Iris pigment epithelial cell (primary cell): ENCODE data around the gene GASK1A.
"Not testable (repeated sequence)": the region's sequence is repeated elsewhere in the genome, so short reads cannot be mapped to it uniquely, and the experiment has no call there.

Experiments used
- DNase-seq: peaks from one replicate; pipeline ENCODE4 v3.0.0-alpha.2; 2011; ENCODE audit warnings: low read depth

Gene GASK1A

DNA sequence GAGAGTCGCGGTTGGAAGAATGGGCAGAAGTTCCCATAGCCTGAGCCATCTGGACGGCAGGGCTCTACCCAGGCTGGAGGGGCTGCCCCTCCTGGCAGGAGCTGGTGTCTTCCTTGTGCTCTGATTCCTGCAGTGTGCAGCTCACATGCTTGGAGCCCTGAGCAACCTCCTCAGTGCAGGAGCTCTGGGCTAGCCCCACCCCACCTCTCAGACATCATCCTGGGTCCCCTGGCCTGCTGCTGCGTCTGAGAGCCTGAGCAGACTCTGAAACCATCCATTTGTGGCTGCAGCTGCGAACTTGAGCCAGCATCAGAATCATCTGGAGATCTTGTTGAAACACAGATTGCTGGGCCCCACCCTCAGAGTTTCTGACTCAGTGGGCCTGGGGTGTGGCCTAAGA, 84.0 kb downstream of the GASK1A start:
- DNase-seq: no peak

DNA sequence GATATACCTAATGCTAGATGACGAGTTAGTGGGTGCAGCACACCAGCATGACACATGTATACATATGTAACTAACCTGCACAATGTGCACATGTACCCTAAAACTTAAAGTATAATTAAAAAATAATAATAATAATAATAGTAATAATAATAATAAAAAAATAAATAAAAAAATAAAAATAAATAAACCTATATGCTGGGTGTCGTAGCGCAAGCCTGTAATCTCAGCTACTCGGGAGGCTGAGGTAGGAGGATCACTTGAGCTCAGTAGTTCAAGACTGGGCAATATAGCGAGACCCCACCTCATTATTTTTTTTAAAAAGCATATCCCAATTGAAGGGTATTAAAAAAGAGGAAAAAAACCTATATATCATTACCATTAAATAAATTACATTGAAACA, 91.6 kb downstream of the GASK1A start:
- DNase-seq: not testable (repeated sequence)

DNA sequence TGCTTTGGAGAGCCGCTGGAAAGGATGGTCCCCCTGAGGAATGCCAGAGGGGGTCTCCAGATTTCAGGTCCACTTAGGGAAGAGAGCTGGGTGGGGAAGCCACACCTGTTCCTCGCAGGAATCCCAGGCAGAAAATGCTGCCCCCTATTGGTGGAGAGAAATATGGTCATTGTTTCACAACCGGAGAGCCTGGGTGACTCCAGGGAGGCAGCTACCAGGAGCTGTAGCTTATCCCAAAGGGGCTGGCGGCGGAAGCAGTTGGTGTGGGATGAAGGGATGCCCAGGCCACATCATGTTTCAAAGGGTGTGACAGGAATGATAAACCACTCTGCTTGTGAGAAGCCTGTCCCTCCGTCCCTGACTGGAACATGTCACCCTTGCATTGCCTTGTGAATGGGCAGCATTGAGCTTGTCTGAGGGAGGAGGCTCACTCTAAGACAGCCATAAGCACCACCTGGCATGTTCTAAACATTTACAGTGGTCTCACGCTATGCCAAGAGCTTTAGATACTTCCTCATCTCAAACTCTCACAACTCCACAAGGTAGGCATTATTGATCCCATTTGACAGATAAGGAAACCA, 92.3 kb downstream of the GASK1A start:
- no peak for DNase-seq

DNA sequence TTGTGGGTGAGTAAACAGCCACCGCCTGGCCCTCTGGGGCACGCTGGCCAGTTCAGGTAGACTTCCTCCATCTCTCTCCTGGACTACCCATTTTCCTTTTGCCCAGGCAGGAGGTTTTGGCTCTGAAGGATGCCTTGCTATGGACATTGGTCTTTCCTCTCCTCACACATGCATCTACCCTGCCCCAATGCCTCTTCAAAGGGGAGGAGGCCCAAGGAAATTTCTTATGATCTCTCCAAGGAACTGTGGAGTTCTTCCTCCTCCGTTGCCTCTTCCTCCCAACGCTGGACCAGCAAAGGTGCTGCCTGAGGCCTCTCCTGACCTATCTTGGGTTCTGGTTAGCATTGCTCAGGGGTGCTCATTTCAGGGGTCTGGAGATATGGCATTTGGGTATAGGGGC, 93.2 kb downstream of the GASK1A start:
- DNase-seq: no peak

DNA sequence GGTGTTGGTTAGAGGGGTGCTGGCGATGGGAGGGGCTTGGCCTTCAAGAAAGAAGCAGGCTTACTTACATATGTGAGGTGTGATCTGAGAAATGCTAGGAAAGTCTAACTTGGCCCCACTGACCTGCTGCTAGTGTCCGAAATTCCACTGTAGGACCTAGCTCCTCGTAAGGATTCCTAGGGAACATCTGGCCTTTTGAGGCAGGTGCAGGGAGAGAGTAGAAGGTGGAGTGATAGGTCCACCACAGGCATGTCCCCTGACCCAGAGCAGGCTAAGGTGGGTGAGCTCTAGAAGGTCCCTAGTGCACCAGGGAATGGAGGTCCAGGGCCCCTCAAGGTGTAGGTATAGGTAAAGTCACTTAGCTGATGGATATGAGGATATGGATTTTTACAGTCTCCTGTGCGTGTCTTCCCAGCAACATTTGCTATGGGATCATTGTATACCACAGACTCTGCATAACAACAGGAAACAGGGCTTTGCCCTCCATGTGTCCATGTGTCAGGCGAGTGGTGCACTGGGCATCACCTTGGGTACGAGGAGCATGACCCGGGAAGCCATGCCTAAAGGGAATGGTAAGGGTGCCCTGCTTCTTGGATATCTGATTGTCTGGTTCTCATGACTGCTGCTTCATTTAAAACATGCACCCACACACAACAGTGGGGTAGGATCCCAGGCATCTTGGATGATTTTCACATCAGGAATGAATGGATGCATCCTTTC, 94.2 kb downstream of the GASK1A start:
- no peak for DNase-seq

DNA sequence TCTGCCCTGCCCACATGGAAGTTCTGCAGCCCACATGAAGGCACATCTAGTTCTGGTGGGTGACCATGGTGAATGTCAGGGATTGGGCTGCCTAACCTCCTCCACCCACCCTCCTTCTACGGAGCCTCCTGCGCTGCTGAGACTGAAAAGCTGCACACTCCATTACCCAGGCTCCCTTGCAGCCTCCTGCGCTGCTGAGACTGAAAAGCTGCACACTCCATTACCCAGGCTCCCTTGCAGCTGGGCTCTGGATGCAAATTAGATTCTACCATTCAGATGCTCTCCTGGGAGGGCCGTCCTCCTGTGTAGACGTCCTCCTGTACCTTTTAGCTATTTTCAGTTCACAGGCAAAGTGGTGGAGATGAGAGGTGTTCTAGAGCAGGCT, 94.7 kb downstream of the GASK1A start:
- no peak for DNase-seq

DNA sequence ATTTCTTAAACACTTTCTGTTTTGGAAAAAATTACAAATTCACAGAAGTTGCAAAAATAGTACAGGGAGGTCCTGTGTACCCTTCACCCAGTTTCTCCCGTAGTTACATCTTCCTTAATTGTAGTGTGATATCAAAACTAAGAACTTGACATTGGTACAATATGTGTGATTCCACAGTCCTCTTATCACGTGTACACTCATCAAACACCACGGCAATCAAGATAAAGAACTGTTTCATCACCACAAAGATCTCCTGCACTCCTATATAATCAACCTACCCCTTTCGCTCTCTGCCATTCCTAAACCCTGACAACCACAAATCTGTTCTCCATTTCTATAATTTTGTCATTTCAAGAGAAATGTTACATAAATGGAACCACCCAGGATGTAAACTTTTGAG, 95.4 kb downstream of the GASK1A start:
- DNase-seq: no peak

DNA sequence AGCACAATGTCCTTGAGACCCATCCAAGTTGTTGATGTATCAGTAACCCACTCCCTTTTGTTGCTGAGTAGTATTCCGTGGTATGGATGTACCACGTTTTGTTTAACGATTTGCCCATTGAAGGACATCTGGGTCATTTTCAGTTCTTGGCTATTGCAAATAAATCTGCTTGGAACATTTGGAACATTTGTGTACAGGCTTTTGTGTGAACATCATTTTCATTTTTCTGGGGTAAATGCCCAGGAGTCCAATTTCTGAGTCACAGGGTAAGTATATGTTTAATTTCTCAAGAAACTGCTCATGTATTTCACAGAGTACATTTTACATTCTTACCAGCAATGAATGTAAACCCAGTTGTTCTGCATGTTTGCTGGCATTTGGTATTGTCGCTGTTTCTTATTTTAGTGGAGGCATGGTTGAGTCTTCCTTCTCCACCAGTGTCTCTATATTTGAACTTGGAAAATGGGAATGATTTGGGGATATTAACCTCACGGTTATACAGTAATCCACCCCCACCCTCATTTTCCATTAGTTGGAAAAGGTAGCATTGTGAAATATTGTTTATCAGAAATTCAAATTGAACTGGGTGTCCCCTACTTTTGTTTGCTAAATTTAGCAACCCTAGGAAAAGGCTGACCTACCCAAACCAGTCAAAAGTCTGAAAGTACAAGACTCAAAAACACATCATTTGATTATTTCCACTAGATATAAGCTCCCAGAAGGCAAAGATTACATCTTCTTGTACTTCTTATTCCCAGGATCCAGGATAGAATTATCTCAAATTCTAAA, 96.0 kb downstream of the GASK1A start:
- DNase-seq: no peak

DNA sequence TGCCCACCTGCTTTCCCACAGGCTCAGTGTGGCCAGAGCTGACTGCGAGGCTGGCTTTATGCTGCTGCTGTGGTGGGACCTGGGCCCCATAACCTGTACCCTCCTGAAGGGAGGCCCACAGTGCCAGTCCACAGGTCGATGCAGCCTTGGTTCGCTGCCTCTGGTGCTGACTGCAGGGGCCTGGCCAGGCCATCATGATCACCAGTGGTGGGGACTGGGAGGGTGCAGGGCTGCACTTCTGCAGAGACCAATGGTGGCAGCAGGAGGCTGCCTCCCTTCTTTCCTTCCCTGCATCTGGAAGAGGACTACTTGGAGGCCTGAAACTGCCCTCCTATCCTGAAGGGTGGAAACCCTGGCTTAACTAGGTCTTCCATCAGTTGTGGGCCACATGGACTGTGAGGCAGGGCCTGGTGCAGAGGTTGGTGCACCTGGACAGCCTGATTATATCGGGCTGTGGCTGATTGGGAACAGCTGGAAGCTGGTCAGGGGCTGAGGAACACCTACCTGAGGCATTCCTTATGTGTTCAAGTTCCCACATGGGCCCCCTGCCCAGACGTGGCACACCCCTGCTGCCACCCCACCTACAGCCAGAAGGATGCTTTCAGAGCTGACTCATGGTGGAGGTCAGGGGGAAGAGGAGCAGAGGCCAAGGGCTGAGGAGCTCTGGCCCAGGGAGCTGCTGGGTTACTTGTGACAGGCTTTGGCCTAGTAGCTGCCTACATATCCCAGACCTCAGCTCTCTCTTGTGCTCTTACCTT, 97.0 kb downstream of the GASK1A start:
- no peak for DNase-seq

DNA sequence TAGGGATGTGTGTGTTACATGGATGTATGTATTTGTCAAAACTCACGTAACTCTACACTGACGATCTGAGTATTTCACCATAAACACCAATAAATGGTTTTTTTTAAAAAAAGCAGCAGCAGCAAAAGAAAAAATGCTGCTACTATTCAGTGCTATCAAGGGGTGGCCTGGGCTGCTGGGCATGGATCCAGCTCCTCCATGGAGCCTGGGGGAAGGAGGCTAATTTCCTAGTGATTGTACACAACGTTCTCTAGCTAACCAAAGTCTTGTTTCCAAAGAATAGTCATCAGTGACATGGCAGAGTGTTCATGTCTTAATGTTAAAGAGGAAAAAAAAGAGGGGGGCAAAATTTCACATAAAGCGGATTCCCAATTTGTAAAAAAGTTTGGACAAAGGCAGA, 97.7 kb downstream of the GASK1A start:
- no peak for DNase-seq

DNA sequence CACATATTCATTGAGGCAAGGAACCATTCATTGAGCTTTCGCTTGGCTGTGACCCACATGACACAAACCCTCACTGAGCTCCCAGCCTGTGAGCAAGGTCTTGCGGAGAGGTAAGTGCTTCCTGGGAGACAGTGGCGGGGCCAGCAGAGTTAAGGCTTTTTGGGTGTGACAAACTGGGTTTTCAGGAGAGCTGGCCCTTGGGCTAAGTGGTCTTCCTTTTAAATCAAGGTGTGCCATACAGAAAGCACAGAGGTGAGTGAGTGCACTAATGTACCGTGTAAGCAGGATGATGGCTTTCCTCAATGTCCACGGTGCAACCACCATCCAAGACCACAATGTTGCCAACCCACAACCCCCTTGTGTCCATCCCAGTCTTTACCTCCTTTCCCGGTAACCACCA, 98.2 kb downstream of the GASK1A start:
- no peak for DNase-seq

DNA sequence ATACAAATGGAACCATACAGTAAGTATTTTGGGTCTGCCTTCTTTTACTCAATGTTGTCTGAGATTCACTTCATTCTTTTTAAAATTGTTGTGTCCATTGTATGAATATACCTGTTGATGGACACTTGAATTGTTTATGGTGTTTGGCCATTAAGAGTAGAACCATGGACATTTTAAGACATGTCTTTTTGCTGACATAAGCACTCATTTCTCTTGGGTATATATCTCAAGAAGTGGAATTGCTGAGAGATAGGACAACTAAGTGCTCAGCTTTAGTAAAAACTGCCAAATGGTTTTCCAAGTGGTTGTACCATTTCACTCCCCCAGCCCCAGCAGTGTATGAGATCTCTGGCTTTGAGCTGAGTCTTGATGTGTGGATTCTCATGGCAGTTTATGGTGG, 98.6 kb downstream of the GASK1A start:
- DNase-seq: no peak

DNA sequence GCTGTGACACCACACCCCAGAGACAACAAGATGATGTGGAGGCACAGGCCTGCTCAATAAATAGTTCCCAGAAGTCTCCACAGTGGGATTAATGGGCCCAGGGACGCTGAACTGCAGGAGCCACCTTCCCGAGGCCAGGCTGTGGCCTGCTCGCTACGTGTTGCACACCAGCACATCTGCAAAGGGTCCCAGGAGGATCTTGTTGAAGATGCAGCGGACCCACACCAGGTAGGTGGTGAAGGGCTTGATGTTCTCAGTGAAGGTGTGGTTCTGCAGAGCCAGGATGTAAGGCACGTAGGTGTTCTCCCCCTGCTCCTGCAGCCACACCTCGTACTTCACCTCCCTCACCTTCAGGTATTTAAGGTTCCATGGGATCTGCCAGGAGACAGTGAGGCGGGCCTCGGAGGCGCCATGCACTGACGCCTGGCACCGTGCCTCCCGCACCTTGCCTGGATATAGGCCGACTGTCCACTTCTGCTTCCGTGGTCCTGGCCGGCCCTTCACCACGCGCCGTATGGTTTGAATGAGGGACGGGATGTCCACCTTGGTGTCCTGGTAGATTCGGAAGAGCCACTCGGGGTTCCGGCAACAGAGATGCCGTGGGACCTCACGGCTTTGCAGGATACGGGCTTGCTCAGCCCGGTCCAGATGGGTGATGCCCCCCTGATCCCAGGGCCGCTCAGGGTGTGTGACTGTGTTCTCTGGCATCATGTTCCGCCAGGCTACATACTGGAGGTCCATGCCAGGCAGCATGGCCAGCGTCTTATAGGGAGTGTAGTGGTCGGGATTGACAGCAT, 100.6 kb downstream of the GASK1A start:
- DNase-seq: no peak

DNA sequence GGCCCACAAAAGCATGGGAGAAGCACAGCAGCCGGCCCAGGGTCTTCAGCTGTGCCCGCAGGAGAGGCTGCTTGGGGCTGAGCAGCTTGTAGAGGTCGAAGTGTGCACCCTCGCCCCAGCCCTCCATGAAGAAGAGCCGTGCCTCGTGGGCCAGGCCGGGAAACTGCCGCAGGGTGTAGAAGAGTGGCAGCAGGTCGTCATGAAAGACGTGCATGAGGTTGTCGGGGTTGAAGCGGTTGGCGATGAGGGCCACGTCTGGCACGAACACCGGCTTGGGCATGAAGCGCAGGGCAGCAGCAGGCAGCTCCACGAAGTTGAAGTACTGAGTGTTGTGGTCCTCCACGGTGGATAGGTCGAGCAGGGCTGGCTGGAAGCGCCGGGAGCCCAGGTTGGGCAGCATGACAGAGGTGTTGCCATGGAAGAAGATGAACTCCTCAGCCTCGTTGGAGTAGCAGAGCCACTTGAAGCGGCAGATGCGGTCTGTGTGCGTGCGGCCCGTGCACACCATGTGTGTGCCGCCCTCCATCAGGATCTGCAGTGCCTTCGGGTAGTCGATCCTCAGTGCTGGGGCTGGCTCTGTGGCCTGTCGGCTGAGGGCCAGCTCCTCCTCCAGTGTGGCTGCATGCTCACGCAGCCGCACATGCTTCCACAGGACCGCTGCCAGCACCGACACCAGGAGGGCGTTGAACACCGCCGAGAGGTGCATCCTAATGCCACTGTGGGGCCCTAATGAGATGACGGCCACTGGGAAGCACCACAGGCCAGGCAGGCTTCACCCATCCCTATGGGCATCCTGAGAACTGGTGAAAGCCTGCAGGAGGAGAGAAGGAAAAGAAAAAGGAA, 101.8 kb downstream of the GASK1A start:
- no peak for DNase-seq

DNA sequence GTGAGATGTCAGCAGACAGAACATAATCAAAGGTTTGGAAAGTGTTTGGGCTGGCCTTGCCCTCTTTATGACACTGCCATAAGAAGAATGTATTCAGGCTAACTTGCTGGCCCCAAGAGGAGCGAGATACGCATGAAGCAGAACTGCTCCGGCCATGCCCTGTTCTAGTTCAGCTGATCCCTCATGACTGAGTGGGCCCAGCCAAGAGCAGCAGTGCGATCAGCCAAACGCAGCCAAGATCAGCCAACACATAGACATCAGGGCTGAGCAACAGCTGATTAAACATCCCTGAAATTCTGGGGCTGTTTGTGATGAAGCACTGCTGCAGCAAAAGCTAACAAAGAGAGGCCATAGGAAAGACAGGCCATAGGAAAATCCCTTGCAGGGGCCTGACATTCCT, 102.7 kb downstream of the GASK1A start:
- no peak for DNase-seq

DNA sequence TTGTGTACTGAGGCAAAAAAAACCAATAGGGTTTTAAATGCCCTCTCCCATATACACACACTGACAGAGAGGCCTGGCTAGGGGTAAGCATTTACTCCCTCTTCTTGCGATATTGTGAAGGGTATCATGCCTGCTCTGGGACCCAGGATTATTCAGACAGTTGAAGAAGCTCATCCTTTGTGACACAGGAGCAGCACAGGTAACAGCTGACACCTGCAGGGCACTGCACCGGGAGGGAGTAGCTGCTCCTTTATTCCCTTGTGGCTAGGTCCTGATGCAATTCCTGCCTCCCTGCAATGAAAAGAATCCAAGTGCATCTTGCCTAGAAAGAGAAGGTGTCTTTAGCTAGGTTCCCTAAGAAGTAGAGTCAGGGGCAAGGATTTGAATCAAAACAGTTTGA, 103.3 kb downstream of the GASK1A start:
- DNase-seq: no peak

DNA sequence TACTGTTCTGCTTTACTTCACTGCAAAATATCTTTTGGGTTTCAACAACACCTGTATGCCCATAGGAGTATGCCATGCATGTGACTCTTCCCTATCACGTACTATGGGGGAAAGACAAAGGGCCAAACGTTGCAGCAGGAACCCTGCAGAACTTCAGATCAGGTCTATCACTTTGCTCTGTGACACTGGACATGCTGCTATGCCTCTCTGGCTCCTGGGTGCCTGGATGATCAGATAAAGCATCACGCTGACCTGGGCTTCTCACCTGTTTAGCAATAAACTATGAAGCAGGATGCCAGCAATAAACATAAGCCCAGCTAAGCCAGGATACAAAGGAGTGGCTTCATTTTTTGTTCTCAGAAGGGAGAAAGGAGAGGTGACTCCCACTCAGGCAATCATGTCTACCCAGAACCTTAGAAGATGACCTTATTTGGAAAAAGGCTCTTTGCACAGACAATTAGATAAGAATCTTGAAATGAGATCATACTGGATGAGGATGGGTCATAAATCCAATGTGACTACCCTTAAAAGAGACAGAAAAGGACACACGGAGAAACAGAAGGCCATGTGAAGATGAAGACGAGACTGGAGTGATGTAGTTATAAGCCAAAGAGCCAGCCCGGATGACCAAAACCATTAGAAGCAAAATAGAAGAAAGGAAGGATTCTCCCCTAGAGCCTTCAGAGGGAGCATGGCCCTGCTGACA, 107.5 kb downstream of the GASK1A start:
- no peak for DNase-seq

DNA sequence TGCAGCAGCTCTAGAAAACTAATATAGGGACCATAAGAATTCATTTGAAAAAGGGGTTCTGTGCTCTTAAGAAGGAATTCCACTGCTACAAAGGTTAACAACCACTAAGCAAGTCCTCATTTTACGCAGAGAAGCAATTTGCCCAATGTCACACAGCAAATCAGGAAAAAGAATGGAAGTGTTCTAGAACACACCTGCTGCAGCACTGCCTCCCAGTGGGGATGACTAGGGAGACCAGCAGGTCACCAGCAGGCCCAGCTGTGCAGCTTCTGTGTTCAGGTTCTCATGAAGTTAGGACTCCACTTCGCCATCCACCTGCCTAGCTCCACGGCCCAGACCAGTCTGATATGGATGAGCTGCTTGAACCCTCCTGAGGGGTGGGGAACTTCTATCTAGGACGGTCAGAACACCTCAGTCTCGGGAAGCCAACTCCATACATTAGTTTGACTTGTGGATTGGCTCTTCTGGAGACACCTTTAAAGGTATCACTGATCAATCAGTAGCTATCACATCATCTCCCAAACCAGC, 108.2 kb downstream of the GASK1A start:
- DNase-seq: no peak

DNA sequence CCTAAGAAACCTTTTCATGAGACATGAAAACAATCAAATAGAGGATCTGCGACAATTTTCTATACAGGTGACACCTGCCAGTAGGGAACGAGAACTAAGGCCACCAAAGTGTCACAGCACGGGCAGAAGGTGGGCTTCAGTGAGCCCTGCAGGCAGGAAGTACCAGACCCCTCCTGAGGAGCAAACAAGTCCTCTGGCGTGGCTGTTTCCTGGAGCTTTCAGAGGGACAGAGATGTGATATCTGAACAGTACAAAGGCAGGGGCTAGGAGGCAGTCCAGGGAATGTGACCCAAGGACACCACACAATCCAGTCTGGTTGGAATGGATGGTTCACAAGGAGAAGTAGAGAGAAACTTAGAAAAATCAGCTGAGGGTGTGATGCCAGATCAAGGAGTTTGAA, 110.0 kb downstream of the GASK1A start:
- DNase-seq: no peak

DNA sequence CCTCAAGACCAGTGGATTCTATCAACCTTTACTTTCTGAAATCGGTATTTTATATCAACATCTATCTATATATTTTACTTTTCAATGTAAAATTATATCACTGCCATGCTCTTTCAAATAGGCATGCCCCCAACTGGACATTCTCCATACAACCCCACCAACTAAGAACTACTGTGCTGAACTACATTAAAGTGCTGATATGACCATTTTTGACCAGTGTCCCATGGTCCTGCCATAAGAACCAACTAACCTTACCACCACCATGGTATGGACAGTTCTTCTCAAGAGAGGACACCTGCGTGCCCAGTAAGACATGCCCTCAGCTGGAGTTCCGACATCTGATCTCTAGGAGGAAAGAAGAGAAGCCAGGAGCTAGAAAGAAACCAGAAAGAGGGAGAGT, 111.1 kb downstream of the GASK1A start:
- no peak for DNase-seq
